SU-DHL-6 (cell line): ENCODE data around the gene CFDP1.
"Not testable (repeated sequence)": the region's sequence is repeated elsewhere in the genome, so short reads cannot be mapped to it uniquely, and the experiment has no call there.

Experiments
- H2AFZ ChIP-seq: fragments of 200-600 bp; sonication (generic); 2 replicates; pipeline ENCODE4 v1.6.1; 2014; ENCODE audit warnings: low read depth, mild to moderate bottlenecking, moderate library complexity, mixed read lengths, antibody characterized with exemption, low read length; ENCODE audit not compliant: severe bottlenecking
- H3F3A ChIP-seq: fragments of 200-600 bp; shearing (Covaris generic); 2 replicates; pipeline ENCODE4 v1.6.0; 2016; ENCODE audit warnings: antibody characterized with exemption, mild to moderate bottlenecking; ENCODE audit not compliant: insufficient read depth
- H3K27ac ChIP-seq: fragments of 200-600 bp; sonication (generic); 2 replicates; pipeline ENCODE4 v1.5.1; 2016; ENCODE audit warnings: low read depth, mild to moderate bottlenecking, low read length, moderate library complexity, mixed read lengths
- H3K27me3 ChIP-seq: fragments of 200-600 bp; sonication (generic), shearing (Covaris generic); 2 replicates; pipeline ENCODE4 v1.6.0; 2014; ENCODE audit warnings: mild to moderate bottlenecking, low read length
- H3K36me3 ChIP-seq: fragments of 200-600 bp; sonication (generic); 2 replicates; pipeline ENCODE4 v1.6.1; 2014; ENCODE audit warnings: mild to moderate bottlenecking, low read length, mixed read lengths
- H3K4me2 ChIP-seq: fragments of 300-600, 200-600 bp; shearing (Covaris generic), sonication (generic); 2 replicates; pipeline ENCODE4 v1.6.0; 2014; ENCODE audit warnings: low read length, low read depth, mild to moderate bottlenecking; ENCODE audit not compliant: poor library complexity, severe bottlenecking
- H3K4me3 ChIP-seq: fragments of 200-600 bp; sonication (generic); 2 replicates; pipeline ENCODE4 v1.5.1; 2014; ENCODE audit warnings: antibody characterized with exemption, low read length, mild to moderate bottlenecking, mixed read lengths; ENCODE audit not compliant: insufficient read depth, poor library complexity, severe bottlenecking
- H3K79me2 ChIP-seq: fragments of 200-600 bp; sonication (generic); 2 replicates; pipeline ENCODE4 v1.6.1; 2014; ENCODE audit warnings: mild to moderate bottlenecking, low read length, moderate library complexity; ENCODE audit not compliant: insufficient read depth
- H3K9ac ChIP-seq: fragments of 200-600 bp; sonication (generic); 2 replicates; pipeline ENCODE4 v1.7.0; 2014; ENCODE audit warnings: mild to moderate bottlenecking, low read length
- H3K9me2 ChIP-seq: fragments of 200-600 bp; sonication (generic); replicated peaks from 2 replicates; pipeline ENCODE4 v1.6.1; 2014; ENCODE audit warnings: low read length; ENCODE audit not compliant: insufficient read depth
- H3K9me3 ChIP-seq: fragments of 200-600 bp; sonication (generic); 2 replicates; pipeline ENCODE4 v1.6.1; 2014; ENCODE audit warnings: low read length, mixed read lengths; ENCODE audit not compliant: insufficient read depth
- H4K20me1 ChIP-seq: fragments of 200-600 bp; sonication (generic); 2 replicates; pipeline ENCODE4 v1.6.1; 2014; ENCODE audit warnings: low read depth, mild to moderate bottlenecking, antibody characterized with exemption, low read length, moderate library complexity, mixed read lengths
- EZH2phosphoT487 ChIP-seq: fragments of 200-600 bp; sonication (generic), shearing (Covaris generic); conservative IDR thresholded peaks from 2 replicates; pipeline ENCODE4 v1.6.1; 2018; ENCODE audit warnings: mild to moderate bottlenecking, antibody characterized with exemption, low read length, moderate library complexity, mixed read lengths
- TF ChIP-seq, protein P1 (sequence below): fragments of 200-600 bp; sonication (generic); IDR thresholded peaks from one replicate; pipeline ENCODE4 v1.5.1; 2017; ENCODE audit warnings: antibody characterized with exemption, mild to moderate bottlenecking, low read length, moderate library complexity; ENCODE audit not compliant: insufficient read depth, poor library complexity, severe bottlenecking

CFDP1 gene

DNA sequence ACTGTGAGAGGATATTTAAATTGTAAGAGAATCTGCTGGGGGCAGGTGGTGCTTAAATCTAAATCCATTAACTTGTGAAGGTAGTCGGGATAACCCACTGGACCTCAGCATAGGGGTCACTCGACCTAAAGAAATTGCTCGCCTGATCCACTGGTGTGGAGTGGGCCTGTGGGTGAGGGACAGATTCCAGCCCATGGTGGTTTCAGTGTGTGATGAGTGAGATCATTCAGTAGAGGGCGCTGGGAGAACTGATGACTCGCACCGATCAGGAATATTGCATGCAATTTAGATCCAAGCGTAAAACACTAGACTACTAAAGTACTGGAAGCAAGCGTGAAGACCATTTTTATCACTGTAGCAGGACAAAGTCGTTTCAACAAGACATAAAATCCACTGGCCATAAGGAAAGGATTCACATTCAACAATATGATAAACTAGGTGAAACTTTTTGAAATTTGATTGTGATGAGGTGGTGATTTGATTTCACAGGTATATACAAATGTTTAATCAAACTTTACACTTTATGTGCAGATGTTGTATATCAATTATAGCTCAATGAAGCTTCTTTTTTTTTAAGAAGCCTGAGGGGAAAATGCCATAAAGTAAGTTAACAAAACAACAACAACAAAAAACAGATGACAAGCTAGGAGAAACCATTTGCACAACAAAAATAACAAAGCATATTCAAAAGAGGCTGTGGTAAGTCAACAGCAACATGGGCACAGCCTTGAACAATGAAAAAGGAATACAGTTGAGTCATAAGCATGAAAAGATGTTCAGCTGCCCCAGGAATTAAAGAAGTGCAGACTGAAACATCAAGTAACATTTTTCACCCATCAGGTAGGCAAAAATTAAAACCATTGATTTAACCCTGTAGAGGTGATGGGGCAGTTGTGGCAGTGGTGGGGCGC is 38.7 kb upstream of the CFDP1 start:
- Histone ChIP-seq H4K20me1 (no peaks in the 10 kb centered on the region), H3K27me3 (no peaks in the 10 kb centered on the region), H3K79me2 (no peaks in the 10 kb centered on the region), H3K9me3 (no peaks in the 10 kb centered on the region), H3K4me2 (no peak overlapping the region), H3K4me3 (no peak overlapping the region), H3F3A (no peaks in the 10 kb centered on the region), H3K9me2 (no peaks in the 10 kb centered on the region), H3K9ac (no peak overlapping the region), H3K36me3 (no peaks in the 10 kb centered on the region), H3K27ac (no peak overlapping the region), H2AFZ (no peak overlapping the region)
- TF ChIP-seq, protein P1, sequence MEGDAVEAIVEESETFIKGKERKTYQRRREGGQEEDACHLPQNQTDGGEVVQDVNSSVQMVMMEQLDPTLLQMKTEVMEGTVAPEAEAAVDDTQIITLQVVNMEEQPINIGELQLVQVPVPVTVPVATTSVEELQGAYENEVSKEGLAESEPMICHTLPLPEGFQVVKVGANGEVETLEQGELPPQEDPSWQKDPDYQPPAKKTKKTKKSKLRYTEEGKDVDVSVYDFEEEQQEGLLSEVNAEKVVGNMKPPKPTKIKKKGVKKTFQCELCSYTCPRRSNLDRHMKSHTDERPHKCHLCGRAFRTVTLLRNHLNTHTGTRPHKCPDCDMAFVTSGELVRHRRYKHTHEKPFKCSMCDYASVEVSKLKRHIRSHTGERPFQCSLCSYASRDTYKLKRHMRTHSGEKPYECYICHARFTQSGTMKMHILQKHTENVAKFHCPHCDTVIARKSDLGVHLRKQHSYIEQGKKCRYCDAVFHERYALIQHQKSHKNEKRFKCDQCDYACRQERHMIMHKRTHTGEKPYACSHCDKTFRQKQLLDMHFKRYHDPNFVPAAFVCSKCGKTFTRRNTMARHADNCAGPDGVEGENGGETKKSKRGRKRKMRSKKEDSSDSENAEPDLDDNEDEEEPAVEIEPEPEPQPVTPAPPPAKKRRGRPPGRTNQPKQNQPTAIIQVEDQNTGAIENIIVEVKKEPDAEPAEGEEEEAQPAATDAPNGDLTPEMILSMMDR: peak; percentile 58
- TF ChIP-seq EZH2phosphoT487: no peak

DNA sequence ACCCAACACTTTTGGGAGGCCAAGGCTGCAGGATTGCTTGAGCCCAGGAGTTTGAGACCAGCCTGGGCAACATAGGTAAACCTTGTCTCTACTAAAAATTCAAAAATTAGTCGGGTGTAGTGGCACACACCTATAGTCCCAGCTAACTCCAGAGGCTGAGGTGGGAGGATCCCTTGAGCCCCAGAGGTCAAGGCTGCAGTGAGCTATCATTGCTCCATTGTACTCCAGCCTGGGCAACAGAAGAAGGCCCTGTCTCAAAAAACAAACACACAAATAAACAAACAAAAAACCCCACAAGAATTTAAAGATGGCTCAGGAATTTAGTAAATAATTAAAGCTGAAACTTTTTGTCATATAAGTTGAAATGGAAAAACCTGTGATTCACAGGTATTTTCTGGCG is 33.5 kb upstream of the CFDP1 start:
- no peaks in the 10 kb centered on the region for H3K9me3 ChIP-seq
- no peaks in the 10 kb centered on the region for H3K36me3 ChIP-seq
- no peak overlapping the region for H2AFZ ChIP-seq
- no peak overlapping the region for H3K27ac ChIP-seq
- H3K27me3 ChIP-seq: no peaks in the 10 kb centered on the region
- no peak overlapping the region for H3K9ac ChIP-seq
- TF ChIP-seq, protein P1: no peak
- no peak for TF ChIP-seq EZH2phosphoT487
- H3K4me3 ChIP-seq: no peak overlapping the region
- H3K9me2 ChIP-seq: no peaks in the 10 kb centered on the region
- peaks cover 22% of the 10 kb centered on the region for H3K79me2 ChIP-seq
- 0 out of 2 replicates have a peak, but pooled peaks cover 3% of the 10 kb centered on the region for H3F3A ChIP-seq
- H3K4me2 ChIP-seq: no peak overlapping the region
- H4K20me1 ChIP-seq: no peaks in the 10 kb centered on the region

- H3K36me3 ChIP-seq: no peaks in the 10 kb centered on the region
- 0 out of 2 replicates have a peak, but pooled peaks cover 3% of the 10 kb centered on the region for H3F3A ChIP-seq
- H3K9me3 ChIP-seq: no peaks in the 10 kb centered on the region
- H3K9ac ChIP-seq: peak within 1 kb of the TSS; percentile 78
- peak within 1 kb of the TSS; percentile 69 for H3K4me3 ChIP-seq
- H2AFZ ChIP-seq: peak within 1 kb of the TSS; percentile 71
- peak within 1 kb of the TSS; percentile 65 for H3K27ac ChIP-seq
- no peak for TF ChIP-seq EZH2phosphoT487
- TF ChIP-seq, protein P1: no peak
- no peaks in the 10 kb centered on the region for H3K27me3 ChIP-seq
- no peaks in the 10 kb centered on the region for H3K9me2 ChIP-seq
- H3K79me2 ChIP-seq: peaks cover 46% of the 10 kb centered on the region
- peak within 1 kb of the TSS; percentile 82 for H3K4me2 ChIP-seq
- H4K20me1 ChIP-seq: no peaks in the 10 kb centered on the region
These were observed 31.0 kb upstream of the CFDP1 start, which contains the start of gene TMEM170A for GRCh38 chr16:75464122-75464918. TSS of gene TMEM170A (minus strand) at chr16:75464689. CDS start at chr16:75464600, 89 bp downstream.

DNA sequence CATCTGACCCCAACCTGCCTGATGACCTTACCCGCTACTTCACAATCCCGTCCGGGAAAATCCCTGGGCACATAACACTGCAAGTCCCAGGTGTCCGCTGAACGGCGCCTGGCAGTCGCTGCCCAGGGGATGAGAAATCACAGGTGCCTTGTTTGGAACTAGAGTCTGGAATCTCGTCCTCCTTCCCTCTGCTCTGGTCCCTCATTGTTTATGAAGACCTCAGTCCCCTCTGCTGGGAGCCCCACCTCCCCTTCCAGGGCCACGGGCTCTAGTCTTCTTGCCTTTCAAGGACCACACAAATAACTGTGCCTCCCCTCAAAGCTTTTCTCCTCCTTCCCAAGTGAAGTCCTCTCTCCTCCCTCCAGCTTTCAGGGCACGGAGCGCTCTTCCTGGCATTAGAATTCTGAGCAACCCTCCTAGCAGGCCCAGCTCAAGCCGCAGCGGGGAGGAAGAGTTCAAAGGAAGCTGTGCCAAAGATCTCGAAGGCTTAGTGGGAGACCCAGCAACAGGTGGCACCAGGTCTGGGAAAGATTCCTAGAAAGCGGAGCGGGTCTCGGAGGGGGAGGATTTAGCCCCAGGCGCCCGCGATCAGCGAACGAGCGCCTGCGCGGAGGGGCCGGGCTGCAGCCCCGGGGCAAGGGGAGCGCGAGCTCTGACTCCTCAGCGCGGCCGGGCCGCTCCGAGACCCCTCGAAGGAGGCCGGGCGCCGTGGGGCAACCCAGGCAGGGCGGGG is 30.3 kb upstream of the CFDP1 start:
- not testable (repeated sequence) for H3K36me3 ChIP-seq, H3K27me3 ChIP-seq, H3F3A ChIP-seq, H3K9me3 ChIP-seq, H4K20me1 ChIP-seq, H3K27ac ChIP-seq, H3K9me2 ChIP-seq
- H3K79me2 ChIP-seq: peaks cover 53% of the 10 kb centered on the region
- peak overlapping the region; percentile 71 for H2AFZ ChIP-seq
- H3K4me2 ChIP-seq: peak overlapping the region; percentile 82
- peak overlapping the region; percentile 69 for H3K4me3 ChIP-seq
- H3K9ac ChIP-seq: peak overlapping the region; percentile 78
